ENCODE results near the gene DTX3L. TPM values are rescaled to one million over a fixed set of nuclear protein-coding genes. Genes with fewer than 3 reads are reported as not detected.

The DTX3L gene
- total RNA-seq, 6 donors from 2014 or later, result 24.3 to 66.4 (median 51.8) TPM

DNA sequence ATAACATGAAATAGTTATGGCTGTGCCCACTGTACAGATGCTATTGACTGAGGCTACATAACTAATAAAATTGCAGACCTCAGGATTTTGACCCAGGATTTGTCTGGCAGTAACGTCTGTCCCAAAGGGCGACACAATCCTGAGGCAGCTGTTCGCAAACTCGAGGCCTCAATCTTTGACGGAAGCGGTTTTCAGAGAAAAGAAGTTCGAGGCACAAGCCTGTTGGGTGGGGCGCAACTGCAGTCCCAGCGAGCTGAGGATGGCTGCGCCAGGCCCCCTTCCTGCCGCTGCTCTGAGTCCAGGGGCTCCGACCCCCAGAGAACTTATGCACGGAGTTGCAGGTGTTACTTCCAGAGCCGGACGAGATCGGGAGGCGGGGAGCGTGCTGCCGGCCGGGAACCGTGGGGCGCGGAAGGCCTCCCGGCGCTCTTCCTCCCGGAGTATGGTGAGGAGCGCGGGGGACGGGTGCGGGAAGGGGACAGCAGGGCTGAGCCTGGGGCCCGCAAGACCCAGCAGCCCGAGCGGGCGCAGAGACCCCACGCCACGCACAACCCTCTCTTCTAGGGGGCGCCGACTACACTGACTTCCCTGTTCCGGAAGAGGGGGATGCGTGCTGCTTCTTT is 13.4 kb downstream of the DTX3L start, which contains the start of gene PARP15:
TSS of gene PARP15 (plus strand) at position 242 of the 623 bp plus-strand sequence. CDS start at position 260, 18 bp downstream.
- peaks cover 8 to 13% (median 10%) of the 10 kb centered on the region in 4 donors for H3K9me3 ChIP-seq
- H3K36me3 ChIP-seq, result peaks cover 0 to 12% (median 3%) of the 10 kb centered on the region in 4 donors
- peak within 1 kb of the TSS; percentile 46 to 84 (median 62) for H3K27ac ChIP-seq
- ATAC-seq (ENCODE audit: low FRiP score in 2 of 2) (peak; percentile 55 to 78), DNase-seq (peak in 1 of 2 donors; percentile 86)
- TF ChIP-seq POLR2A (IDR thresholded peaks at IDR 0.05) (peak in 1 of 4 donors; percentile 56), POLR2AphosphoS5 (IDR thresholded peaks at IDR 0.05) (no peak)
- WGBS, 2 donors, result 7 to 8% methylated on average over 14 to 36 of the region's 40 CpGs
- H3K4me1 ChIP-seq, result peaks cover 10 to 26% (median 17%) of the 10 kb centered on the region in 4 donors
- peak within 1 kb of the TSS; percentile 37 to 61 (median 48) for H3K4me3 ChIP-seq
- no peaks in the 10 kb centered on the region for H3K27me3 ChIP-seq

DNA sequence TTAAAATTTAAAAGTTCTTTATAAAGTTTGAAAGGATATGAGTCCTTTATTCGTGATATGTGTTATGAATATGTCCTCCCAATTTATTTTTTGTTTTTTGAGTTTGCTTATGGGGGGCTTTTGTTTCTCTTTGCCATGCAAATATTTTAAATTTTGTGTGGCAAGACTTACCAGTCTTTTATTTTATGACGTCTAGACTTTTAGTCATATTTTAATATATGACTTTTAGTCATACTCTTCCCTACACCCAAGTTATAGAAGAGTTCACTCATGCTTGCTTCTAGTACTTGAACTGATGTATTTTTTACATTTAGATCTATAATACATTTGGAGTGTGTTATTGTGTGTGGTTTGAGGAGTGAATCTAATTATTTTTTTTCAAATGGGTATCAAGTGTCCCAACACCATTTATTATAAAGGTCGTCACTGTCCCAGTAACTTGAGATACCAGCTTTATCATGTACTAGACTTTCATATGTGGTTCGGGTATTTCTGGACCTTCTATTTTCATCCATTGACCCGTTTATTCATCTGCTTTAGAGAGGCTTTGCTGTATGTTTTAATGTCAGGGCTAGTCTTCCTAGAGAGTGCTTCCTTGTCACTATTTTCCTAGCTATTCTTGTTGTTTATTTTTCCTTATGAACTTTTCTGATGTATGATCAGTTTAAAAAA is 14.1 kb downstream of the DTX3L start:
- no peaks in the 10 kb centered on the region for H3K27me3 ChIP-seq
- 45 to 57% methylated on average over 5 of the region's 5 CpGs for WGBS, 2 donors
- H3K36me3 ChIP-seq, result peaks cover 0 to 7% (median 0%) of the 10 kb centered on the region in 4 donors
- H3K4me3 ChIP-seq, result peak overlapping the region in 3 of 4 donors; percentile 41 to 61 (median 54)
- no peak for TF ChIP-seq POLR2A (IDR thresholded peaks at IDR 0.05)
- TF ChIP-seq, protein P1, sequence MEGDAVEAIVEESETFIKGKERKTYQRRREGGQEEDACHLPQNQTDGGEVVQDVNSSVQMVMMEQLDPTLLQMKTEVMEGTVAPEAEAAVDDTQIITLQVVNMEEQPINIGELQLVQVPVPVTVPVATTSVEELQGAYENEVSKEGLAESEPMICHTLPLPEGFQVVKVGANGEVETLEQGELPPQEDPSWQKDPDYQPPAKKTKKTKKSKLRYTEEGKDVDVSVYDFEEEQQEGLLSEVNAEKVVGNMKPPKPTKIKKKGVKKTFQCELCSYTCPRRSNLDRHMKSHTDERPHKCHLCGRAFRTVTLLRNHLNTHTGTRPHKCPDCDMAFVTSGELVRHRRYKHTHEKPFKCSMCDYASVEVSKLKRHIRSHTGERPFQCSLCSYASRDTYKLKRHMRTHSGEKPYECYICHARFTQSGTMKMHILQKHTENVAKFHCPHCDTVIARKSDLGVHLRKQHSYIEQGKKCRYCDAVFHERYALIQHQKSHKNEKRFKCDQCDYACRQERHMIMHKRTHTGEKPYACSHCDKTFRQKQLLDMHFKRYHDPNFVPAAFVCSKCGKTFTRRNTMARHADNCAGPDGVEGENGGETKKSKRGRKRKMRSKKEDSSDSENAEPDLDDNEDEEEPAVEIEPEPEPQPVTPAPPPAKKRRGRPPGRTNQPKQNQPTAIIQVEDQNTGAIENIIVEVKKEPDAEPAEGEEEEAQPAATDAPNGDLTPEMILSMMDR (IDR thresholded peaks at IDR 0.05), result no peak
- DNase-seq (no peak), ATAC-seq (ENCODE audit: low FRiP score in 2 of 2) (no peak)
- H3K9me3 ChIP-seq, result peaks cover 11 to 13% (median 12%) of the 10 kb centered on the region in 4 donors
- H3K27ac ChIP-seq, result peak overlapping the region in 3 of 4 donors; percentile 46 to 84 (median 68)
- H3K4me1 ChIP-seq, result peaks cover 6 to 24% (median 10%) of the 10 kb centered on the region in 4 donors

- H3K4me1 ChIP-seq, result peaks cover 5 to 18% (median 5%) of the 10 kb centered on the region in 4 donors
- 55 to 57% methylated on average over 3 of the region's 3 CpGs for WGBS, 2 donors
- H3K9me3 ChIP-seq, result peaks cover 11 to 13% (median 12%) of the 10 kb centered on the region in 4 donors
- H3K36me3 ChIP-seq, result no peaks in the 10 kb centered on the region
- no peak overlapping the region for H3K4me3 ChIP-seq
- H3K27ac ChIP-seq, result no peak overlapping the region
- ATAC-seq (ENCODE audit: low FRiP score in 2 of 2), result no peak
- TF ChIP-seq POLR2AphosphoS5 (IDR thresholded peaks at IDR 0.05) (no peak), POLR2A (IDR thresholded peaks at IDR 0.05) (no peak), EP300 (IDR thresholded peaks at IDR 0.05) (no peak)
- DNase-seq, result no peak
- H3K27me3 ChIP-seq, result no peaks in the 10 kb centered on the region
Observed at GRCh38 chr3:122580470-122580869, 16.3 kb downstream of the DTX3L start.

DNA sequence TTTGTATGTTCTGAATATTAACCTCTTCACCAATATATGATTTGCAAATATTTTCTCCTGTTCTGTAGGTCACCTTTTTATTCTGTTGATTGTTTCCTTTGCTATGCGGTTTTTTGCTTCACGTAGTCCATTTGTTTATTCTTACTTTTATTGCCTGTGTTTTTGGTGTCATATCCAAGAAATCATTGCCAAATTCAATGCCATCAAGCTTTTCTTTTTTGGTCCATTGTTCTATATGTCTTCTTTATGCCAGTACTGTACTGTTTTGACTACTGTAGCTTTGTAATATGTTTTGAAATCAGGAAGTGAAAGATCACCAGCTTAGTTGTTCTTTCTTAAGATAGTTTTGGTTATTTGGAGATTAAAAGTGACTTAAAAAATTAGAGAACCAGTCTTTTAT is 17.5 kb downstream of the DTX3L start:
- 99 to 100% methylated on average over 2 of the region's 2 CpGs for WGBS, 2 donors
- no peak for DNase-seq

DNA sequence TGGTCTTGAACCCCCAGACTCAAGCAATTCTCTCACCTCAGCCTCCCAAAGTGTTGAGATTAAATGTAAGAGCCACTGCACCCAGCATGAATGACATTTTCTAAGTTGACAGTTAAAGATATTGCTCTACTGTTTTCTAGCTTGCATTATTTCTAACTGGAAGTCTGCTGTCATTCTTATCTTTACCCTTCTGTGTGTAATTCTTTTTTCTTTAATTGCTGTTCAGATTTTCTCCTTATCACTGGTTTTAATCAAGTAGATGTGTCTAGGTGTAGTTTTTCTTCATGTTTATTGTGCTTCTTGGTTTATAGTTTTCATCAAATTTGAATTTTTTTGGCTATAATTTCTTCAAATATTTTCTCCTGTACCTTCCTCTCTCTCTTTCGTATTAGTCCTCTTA is 18.3 kb downstream of the DTX3L start:
- TF ChIP-seq POLR2A (IDR thresholded peaks at IDR 0.05) (no peak), POLR2AphosphoS5 (IDR thresholded peaks at IDR 0.05) (no peak), EP300 (IDR thresholded peaks at IDR 0.05) (no peak)
- TF ChIP-seq, protein P1 (IDR thresholded peaks at IDR 0.05), result no peak
- H3K36me3 ChIP-seq, result no peaks in the 10 kb centered on the region
- H3K4me1 ChIP-seq, result peaks cover 0 to 12% (median 4%) of the 10 kb centered on the region in 4 donors
- DNase-seq (no peak), ATAC-seq (ENCODE audit: low FRiP score in 2 of 2) (no peak)
- peaks cover 11 to 13% (median 12%) of the 10 kb centered on the region in 4 donors for H3K9me3 ChIP-seq
- whole genome bisulfite sequencing, 2 donors, result 93 to 100% methylated on average over 1 of the region's 1 CpG
- no peak overlapping the region for H3K4me3 ChIP-seq
- no peak overlapping the region for H3K27ac ChIP-seq
- no peaks in the 10 kb centered on the region for H3K27me3 ChIP-seq

More for the DNA sequence above, 17.5 kb downstream of the DTX3L start:
- ATAC-seq (ENCODE audit: low FRiP score in 2 of 2), result no peak
- Histone ChIP-seq H3K27ac (no peak overlapping the region), H3K36me3 (no peaks in the 10 kb centered on the region), H3K9me3 (peaks cover 11 to 13% (median 12%) of the 10 kb centered on the region in 4 donors), H3K4me3 (no peak overlapping the region), H3K4me1 (peaks cover under 1 to 18% (median 5%) of the 10 kb centered on the region in 4 donors), H3K27me3 (no peaks in the 10 kb centered on the region)
- TF ChIP-seq POLR2A (IDR thresholded peaks at IDR 0.05), result no peak
- TF ChIP-seq, protein P1 (IDR thresholded peaks at IDR 0.05), result no peak
- no peak for TF ChIP-seq POLR2AphosphoS5 (IDR thresholded peaks at IDR 0.05)
- no peak for TF ChIP-seq EP300 (IDR thresholded peaks at IDR 0.05)
